Myocyte (in vitro differentiated cells): ENCODE measurements around the gene CLEC16A. TPM values are rescaled to one million over a fixed set of nuclear protein-coding genes. Genes with fewer than 3 reads are reported as not detected.
"Not testable (repeated sequence)": the region's sequence is repeated elsewhere in the genome, so short reads cannot be mapped to it uniquely, and the experiment has no call there.

Experiments used
- DNase-seq: peaks from one replicate; pipeline ENCODE4 v3.0.0-alpha.2; 2012; ENCODE audit warnings: low read depth
- total RNA-seq: library from RNA; depleted of rRNA; stranded (reverse); fragments of >200 nt; gene quantifications from 2 replicates; pipeline ENCODE4 v1.2.3, GENCODE V29; 2014

CLEC16A gene
- total RNA-seq, 1 donor from 2014 or later: 20.7 TPM

DNA sequence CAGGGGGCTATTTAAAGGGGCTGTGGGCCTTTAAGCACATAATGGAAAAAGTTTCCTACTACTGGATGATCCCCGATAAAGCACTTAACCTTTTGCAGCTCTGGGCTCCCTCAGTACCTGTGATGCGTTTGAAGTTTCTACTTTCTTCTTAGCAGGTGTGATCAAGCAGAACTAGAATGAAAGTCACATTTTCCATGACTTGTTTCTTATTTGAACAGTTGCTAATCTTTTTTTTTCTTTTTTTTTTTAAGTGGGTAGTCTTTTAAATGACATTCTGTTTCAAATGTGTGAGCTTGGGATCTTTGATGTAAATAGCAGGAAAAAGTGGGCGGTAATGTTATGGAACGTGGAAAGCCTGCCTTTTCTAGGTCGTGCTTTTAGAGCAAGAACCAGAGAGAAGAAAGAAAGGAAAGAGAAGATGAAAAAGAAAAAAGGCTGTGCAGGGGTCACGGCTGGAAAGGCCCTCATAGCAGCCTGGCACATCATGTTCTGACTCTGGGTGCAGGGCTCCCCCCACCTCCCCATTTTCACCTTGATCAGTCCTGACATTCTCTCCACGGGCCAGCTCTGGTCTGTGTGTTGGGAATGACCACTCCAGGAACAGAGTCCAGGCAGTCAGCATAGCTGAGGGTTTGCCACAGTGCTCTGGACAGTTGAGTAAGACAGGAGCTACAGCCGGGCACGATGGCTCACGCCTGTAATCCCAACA is 150.6 kb downstream of the CLEC16A start:
- no peak for DNase-seq

DNA sequence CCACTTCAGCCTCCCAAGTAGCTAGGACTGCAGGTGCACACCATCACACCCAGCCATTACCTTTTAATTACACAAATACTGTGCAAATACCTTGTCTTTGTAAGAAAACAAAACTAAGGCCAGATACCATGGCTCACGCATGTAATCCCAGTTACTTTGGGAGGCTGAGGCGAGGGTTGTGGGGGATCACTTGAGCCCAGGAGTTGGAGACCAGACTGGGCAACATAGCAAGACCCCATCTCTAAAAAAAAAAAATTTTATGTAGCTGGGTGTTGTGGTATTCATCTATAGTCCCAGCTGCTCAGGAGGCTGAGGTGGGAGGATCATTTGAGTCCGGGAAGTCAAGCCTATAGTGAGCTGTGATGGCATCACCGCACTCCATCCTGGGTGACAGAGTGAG is 151.6 kb downstream of the CLEC16A start:
- DNase-seq: no peak

DNA sequence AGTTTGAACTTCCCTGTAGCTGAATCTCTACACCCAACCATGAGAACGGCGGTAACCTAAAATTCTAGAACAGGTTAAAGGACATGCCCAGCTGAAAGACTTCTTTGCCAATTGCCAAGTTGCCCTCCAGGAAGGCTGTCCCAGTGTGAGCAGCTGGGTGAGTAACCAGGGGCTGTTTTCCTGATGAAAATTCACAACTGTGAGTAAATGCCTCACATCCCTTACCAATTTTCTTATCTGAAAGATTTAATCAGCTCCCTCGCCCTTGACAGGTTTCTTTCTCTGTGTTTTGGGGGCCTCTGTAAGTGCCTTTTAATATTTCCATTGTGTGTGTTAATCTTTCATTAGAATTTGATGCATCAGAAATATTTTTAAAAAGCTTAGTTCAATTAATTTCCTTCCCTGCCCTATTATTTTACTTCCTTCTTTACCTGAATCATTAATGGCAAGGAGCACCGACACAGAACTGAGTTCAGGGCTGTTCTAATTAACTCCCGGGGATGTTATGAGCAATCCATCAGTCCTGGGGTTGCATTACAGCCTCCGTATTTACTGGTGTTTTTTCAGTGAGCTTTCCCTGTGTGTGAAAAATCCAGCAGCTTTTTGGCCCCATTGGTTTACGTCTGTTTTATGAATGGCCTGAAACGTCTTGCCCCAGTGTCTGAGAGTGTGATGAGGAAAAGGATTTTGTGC is 152.9 kb downstream of the CLEC16A start:
- peak; percentile 41 for DNase-seq

DNA sequence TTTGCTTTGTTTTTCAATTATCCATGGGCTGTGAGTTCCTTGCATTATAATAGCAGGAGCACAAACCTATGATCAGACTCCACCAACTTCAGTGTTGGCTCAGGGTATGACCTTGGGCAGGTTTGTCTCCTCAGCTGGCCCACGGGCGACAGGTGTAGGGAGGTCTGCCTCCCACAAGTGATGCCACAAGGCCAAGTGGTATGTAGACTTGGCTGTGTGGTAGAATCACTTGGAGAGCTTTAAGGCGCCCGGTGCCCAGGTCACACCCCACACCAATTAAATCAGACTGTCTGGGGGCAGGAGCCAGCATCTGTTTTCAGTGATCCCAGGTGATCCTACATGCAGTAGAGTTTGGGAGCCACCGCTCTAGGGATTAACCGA is 153.4 kb downstream of the CLEC16A start:
- DNase-seq: peak; percentile 89

DNA sequence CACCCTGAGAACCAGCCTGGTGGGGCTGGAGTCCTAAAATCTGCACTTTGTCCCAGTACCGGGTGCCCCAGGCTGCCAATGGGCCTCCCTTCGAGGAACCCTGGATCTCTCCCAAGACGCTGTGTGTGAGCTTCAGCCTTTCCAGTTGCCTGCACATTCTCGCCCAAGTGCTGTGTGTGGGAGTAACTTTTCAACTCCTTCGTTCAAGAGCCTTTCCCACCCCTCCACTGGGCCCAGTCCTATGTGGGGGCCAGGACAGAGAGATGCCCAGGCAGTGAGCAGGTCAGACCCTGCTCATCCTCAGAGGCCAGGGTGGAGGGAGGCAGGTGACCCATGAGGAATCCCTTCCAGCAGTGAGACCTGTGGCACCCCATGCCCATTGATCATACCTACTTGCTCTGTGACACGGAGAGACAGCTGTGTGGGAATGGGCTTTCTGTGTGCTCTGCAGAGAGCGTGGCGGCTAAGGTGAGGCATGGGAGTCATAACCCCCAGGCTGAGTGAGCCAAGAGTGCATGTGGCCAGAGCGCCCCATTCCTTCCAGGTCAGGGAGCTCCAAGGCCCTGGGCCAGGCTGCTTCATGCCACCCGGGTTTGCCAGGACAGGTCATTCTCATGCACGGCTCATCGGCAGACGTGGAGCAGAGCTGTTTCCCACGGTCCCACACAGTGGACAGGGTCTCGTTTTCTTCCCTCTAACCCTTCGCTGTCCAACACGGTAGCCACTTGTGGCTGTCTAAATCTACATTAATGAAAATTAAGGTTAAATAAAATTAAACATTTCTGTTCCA is 154.4 kb downstream of the CLEC16A start:
- DNase-seq: no peak

DNA sequence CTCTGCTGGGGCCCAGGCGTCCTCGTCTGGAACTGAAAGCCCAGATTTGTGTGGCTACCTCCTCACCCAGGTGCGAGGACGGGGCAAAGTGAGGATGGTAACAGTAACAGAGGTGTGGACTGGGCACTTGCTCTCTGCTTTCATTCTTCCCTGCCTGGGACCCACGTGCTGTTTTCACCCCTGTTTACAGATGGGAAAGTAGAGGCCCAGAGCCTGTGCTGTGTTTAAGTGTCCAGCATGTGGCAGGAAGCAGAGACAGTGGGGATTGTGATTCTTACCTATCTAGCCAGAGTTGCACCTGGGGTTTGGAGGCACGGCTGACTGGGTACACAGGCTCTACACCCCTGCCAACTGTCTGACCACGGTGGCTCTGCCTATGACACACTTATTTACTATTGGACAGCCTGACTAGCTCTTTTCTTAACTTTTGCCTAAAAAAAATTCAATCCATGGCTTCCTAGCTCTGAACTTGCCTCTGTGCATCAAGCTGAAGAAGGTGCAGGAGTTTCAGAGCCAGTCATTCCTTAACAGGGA is 155.4 kb downstream of the CLEC16A start:
- no peak for DNase-seq

DNA sequence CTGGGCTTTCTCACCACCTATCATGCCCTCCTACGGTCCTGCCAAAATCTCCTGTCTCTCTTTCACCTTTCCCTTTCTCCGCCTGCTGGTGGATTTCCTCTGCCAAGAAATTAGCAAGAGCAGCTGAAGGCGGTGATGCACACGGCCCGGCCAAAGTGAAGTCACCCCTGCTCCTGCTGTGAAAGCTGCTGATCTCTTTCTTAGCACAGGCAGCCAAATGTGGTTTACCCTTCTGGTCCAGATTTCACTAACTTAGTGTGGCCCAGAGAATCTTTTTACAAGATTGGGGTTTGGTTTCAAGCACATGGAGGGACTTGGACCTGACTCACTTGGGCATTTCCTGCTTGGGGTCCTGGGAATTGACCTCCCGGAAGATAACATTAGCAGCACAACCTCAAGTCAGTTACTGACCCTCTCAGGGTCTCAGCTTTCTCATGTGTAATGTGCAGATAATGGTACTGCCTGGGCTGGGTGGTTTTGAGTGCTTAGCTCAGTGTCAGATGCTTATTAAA is 155.9 kb downstream of the CLEC16A start:
- peak; percentile 96 for DNase-seq

DNA sequence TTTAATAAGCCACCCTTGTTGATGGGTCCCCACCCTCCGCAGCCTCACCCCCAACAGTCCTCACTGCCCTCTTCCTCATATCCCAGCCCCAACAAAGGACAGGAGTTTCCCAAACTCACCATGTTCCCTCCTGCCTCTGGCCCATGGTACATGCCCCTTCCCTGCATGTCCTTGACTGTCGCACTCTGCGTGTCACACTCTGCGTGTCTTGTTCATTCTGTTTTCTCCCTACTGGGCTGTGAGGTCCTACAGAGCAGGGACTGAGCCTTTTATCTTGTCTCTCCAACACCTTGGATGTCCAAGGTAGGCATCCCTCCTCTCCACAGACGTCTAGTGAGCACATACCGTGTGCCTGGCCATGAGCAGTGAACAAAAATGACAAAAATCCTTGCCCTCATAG is 156.9 kb downstream of the CLEC16A start:
- no peak for DNase-seq

DNA sequence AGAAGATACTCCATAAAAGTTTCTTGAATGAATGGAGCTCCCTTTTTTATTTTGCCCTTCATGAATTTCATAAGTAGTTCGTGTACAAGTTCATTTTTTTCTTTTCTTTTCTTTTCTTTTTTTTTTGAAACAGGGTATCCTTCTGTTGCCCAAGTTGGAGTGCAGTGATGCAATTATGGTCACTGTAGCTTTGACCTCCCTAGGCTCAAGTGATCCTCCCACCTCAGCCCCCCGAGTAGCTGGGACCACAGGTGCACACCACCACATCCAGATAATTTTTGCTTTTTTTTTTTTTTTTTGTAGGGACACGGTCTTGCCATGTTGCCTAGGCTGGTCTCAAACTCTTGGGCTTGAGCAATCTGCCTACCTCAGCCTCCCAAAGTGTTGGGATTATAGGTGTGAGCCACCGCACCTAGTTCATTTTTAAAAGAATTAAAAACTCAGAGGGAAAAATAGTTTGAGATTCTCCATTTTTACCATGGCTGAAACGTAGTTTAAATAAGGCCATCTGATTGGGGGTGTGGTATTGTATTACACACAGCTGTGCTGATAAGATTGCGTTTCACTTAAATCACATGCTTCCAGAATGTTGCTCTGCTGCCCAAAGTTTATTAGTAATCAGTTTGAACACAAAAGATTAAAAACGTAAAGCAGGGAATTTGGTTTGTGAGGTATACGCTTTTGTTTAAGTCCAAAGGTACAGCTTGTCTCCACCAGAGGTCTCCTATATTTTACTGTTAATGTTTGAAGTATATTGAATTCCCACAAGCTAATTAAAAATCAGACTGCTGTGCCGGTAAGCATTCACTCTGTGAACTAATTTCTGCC is 157.5 kb downstream of the CLEC16A start:
- no peak for DNase-seq

DNA sequence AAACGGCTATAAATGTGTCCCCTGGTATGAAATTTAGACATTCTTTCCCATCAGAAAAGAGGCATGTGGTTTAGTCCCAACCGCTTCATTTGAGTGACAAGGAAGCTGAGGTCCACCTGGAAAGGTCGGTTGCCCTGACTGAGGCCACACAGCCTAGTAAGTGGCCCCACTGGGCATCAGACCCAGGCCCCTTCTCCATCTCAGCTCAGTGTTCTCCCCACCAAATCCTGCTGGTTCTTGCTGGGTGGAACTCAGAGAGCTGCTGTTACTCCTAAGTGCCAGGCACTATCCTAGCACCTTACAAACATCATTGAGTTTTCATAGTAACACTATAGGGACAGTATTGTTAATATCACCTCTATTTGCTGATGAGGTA is 158.1 kb downstream of the CLEC16A start:
- no peak for DNase-seq

DNA sequence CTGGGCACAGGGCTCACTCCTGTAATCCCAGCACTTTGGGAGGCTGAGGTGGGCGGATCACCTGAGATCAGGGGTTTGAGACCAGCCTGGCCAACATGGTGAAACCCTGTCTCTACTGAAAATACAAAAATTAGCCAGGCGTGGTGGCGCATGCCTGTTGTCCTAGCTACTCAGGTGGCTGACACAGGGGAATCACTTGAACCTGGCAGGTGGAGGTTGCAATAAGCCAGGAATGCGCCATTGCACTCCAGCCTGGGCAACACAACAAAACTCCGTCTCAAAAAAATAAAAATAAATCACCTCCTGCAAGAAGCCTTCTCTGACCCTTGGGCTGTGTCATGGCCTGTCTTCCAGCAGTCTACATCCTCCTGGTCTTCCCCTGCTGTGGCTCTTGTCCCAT is 158.9 kb downstream of the CLEC16A start:
- DNase-seq: not testable (repeated sequence)

DNA sequence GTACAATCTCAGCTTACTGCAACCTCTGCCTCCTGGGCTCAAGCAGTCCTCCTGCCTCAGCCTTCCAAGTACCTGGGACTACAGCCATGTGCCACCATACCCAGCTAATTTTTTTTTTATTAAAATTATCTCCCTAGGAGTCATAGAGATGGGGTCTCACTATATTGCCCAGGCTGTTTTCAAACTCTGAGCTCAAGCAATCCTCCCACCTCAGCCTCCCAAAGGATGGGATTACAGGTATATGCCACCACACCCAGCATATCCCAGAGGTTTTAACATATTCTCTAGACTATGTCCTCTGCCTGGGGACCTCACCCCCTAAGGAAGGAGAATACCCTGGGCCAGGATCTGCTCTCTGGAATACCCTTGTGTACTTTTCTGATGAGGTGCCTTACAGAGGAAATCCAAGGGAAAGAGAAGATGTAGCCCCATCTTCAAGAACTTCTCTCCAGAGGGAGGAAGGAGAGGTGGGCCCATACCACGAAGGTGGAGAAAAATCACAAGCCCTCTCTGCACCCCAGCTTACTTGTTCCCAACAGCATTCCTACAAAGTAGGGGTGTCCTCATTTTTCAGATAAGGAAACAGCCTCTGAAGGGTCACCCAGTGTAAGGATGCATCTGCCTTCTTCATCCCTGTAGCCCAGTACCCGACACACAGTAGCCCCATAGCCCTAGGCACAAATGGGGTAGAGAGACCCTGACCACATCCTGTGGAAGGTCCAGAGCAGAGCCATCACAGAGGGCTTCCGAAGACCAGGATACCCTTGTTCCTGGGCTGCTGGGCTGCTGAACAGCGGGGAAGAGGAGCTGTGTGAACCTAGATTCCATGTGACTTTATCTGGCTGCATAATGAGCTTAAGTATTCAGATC is 160.0 kb downstream of the CLEC16A start:
- DNase-seq: no peak

DNA sequence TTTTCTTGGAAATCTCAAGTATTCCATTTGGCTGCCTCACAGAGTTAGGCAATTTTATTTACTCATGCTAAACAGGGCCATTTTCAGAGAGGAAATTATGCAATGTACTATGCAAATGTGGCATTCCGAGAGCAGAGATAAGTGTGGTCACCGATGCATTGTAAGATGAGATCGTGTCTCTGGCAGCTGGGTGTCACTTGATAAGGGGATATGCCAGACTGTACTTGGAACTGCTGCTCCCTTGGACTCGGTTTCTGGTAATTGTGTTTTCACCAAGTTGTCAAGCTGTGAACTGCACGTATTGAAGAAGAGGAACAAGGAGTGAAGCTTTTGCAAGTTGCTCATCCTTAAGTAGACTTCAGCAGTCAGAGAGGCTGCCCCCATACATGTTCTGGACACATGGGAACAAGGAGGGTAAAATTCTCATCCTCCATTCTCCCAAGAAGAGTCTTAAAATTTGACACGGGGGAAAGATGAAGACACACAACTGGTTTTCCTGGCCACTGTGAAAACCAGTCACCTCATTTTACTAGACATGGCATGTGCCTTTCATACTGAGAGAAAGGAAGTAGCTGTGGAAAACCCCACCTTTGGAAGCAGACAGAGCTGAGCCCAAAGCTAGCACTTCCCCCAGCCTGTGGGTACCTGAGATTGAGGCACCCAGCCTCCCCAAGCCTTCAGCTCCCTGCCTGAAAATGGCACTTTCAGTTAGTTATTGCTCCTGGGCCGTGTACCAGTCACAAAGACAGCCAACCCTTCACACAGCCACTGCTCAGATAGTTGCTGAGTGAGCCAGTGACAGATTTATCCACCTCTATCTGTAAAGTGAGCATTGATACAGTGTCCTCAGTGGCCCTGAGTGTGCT is 160.9 kb downstream of the CLEC16A start:
- DNase-seq: peak; percentile 84

DNA sequence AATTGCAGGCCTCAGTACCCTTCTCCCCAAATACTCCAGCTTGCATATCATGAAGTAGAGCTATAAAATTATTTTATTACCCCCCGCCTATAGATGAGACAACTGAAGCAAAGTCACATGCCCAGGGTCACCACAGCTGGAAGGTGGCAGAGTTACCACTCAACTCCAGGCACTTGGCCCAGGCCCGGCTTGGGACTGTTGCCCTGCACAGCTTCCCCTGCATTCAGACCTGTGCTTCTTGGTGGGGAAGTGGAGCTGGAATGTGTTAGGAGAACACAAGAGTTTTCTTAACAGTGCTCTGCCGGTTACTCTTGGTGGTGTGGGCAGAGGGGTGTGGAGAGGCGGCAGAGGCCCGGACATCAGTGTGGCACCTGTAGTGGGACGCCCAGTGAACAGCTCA is 162.4 kb downstream of the CLEC16A start:
- DNase-seq: no peak

DNA sequence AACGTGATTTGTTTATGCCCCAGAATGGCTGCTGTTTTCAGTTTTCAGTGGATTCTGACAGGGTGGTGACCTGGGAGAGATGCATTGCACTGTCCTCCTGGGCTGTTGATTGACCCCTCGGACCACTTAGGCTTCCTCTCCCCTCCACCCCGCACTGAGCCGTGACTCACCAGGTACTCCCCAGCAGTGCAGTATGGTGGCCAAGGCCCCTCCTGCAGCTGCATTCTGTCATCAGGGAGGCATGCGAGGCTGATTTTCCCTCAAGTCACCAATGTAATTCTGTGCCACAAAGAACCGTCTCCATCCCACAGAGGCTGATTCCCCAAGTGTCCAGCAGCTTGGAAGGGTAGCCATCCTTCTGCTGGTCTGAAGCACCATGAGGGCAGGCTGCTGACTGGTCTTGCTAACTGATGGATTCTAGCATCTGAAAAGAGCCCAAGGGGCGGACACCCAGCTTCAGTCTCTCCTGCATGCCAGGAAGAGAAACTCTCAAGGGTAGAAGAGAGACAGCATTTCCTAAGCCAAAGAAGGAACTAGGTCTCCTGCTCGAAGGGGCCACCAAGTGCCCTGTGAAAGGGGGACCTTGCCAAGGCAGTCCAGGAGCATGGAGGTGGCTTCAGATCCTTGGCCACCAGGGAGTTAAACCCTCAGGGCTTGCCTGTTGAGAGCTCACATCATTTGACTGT is 163.6 kb downstream of the CLEC16A start:
- peak; percentile 65 for DNase-seq

DNA sequence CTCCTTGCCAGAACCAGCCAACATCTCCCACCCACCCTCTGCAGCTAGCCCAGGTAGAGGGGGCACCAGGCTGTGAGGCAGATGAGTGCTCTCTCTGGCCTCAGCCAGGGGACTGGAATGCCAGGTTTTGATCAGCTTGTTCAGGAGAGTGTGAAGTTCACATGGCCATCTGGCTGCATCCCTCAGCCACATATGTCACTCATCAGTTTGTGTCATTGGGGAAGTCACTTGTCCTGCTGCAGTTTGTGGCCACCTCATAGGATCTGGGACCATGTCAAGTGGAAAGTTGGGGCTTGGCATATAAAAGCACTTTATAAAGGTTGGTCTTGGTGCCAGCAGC is 164.1 kb downstream of the CLEC16A start:
- DNase-seq: no peak

DNA sequence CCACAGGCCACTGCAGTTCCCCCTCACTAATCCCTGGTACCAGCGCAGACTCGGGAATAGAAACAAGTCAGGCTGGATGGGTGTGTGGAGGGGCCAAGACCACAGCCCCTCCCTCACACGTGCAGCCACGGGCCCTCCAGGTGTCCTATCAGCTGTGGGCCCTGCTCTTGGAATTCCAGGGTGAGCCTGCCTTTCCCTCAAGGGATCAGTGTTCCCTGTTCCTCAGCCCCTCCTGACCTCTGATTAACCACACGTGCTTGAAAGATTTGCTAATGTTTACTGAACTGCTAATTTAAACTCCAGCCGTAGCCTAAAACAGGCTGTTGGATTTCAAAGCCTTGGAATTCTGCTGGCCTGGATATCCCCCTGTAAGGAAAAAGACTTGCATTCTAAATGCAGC is 165.2 kb downstream of the CLEC16A start:
- DNase-seq: peak; percentile 80

DNA sequence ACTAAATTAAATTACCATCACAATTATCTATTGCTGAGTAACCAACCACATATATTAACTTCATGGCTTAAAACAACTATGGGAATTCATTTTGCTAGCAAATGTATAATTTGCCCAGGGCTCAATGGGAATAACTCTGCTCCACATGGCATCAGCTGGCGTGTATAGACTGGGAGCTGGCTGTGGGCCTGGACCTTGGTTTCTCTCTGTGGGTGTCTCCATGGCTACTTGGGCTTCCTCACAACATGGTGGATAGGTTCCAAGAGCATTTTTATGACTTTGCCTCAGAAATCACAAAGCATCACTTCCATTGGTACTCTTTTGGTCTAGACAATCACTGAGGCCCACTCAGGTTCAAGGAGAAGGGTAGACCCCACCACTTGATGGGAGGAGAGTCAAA is 166.8 kb downstream of the CLEC16A start:
- no peak for DNase-seq
